GM19025 (cell line): ENCODE data around the gene COMMD4.

Experiments
- ATAC-seq: cut with Tn5 transposase; IDR thresholded peaks from one replicate; pipeline ENCODE4 v1.9.1; 2021; ENCODE audit warnings: mild to moderate bottlenecking, low read depth, moderate library complexity; ENCODE audit not compliant: unreplicated experiment

COMMD4 gene

GRCh38 chr15:75355369-75355768 lies 19.5 kb downstream of the COMMD4 start:
- ATAC-seq, result no peak

- no peak for ATAC-seq
Observed at GRCh38 chr15:75356006-75356405, 20.1 kb downstream of the COMMD4 start.

- no peak for ATAC-seq
Observed at GRCh38 chr15:75356517-75356916, 20.7 kb downstream of the COMMD4 start.

GRCh38 chr15:75357976-75358673 lies 22.3 kb downstream of the COMMD4 start:
- ATAC-seq, result no peak

GRCh38 chr15:75358771-75359536 lies 23.1 kb downstream of the COMMD4 start:
- ATAC-seq, result no peak

- no peak for ATAC-seq
Observed at GRCh38 chr15:75359537-75360250, 23.8 kb downstream of the COMMD4 start.

- ATAC-seq, result no peak
Observed at GRCh38 chr15:75360391-75360790, 24.5 kb downstream of the COMMD4 start.

GRCh38 chr15:75360856-75361255 lies 25.0 kb downstream of the COMMD4 start:
- no peak for ATAC-seq

GRCh38 chr15:75361361-75361988 lies 25.6 kb downstream of the COMMD4 start:
- no peak for ATAC-seq

- no peak for ATAC-seq
Observed at GRCh38 chr15:75361989-75362641, 26.3 kb downstream of the COMMD4 start.

GRCh38 chr15:75362642-75363249 lies 26.9 kb downstream of the COMMD4 start:
- ATAC-seq, result no peak

- no peak for ATAC-seq
Observed at GRCh38 chr15:75363786-75364185, 27.9 kb downstream of the COMMD4 start.

- no peak for ATAC-seq
Observed at GRCh38 chr15:75364881-75365280, 29.0 kb downstream of the COMMD4 start.

- ATAC-seq, result no peak
Observed at GRCh38 chr15:75366163-75366562, 30.3 kb downstream of the COMMD4 start.

- ATAC-seq, result no peak
Observed at GRCh38 chr15:75367006-75367405, 31.1 kb downstream of the COMMD4 start.

- no peak for ATAC-seq
Observed at GRCh38 chr15:75367406-75367912, 31.6 kb downstream of the COMMD4 start.

GRCh38 chr15:75367913-75368688 lies 32.2 kb downstream of the COMMD4 start, which contains the start of gene MAN2C1:
Gene MAN2C1 (minus strand): TSS chr15:75368607. CDS start chr15:75368583, 24 bp downstream.
- ATAC-seq, result peak; percentile 82

GRCh38 chr15:75368689-75369239 lies 32.9 kb downstream of the COMMD4 start:
- ATAC-seq, result peak; percentile 2
